NCI-H146 treated with DMSO at 0.1 percent for 48 hours (cell line): ENCODE data around the gene ADCY1.

ENCODE experiments used
- DNase-seq: peaks from one replicate; lab custom pipeline; 2025; ENCODE audit not compliant: unreplicated experiment; lab: John Stamatoyannopoulos, UW

ADCY1 gene

DNA sequence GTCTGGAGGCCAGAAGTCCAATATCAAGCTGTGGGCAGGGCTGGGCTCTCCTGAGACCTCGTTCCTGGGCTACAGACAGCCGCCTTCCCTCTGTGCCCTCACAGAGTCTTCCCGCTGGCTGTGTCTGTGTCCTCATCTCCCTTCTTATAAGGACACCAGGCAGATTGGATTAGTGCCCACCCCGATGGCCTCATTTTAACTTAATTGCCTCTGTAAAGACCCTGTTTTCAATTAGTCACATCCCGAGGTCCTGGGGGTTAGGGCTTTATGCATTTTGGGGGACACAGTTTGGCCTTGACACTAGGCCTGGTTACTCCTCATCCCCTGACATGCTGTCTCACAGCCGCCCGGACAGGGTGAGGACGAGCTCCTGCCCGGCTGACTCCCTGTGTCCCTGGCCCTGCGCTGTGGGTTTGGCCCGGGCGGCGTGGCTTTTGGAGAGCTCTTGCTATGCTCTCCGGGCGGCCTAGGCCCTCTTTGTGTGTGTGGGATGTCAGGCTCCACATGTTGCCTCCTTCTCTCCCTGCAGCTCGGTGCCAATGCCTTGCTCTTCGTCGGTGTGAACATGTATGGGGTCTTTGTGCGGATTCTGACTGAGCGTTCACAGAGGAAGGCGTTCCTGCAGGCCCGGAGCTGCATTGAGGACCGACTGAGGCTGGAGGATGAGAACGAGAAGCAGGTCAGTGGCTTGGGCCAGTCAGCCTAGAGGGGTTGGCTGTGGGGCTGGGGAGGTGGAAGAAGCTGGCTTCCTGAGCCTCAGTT, 18.2 kb downstream of the ADCY1 start:
- no peak for DNase-seq

GRCh38 chr7:45593121-45593541, 19.0 kb downstream of the ADCY1 start:
- DNase-seq, result no peak

- DNase-seq, result no peak
Observed at GRCh38 chr7:45593877-45594276, 19.7 kb downstream of the ADCY1 start.

DNA sequence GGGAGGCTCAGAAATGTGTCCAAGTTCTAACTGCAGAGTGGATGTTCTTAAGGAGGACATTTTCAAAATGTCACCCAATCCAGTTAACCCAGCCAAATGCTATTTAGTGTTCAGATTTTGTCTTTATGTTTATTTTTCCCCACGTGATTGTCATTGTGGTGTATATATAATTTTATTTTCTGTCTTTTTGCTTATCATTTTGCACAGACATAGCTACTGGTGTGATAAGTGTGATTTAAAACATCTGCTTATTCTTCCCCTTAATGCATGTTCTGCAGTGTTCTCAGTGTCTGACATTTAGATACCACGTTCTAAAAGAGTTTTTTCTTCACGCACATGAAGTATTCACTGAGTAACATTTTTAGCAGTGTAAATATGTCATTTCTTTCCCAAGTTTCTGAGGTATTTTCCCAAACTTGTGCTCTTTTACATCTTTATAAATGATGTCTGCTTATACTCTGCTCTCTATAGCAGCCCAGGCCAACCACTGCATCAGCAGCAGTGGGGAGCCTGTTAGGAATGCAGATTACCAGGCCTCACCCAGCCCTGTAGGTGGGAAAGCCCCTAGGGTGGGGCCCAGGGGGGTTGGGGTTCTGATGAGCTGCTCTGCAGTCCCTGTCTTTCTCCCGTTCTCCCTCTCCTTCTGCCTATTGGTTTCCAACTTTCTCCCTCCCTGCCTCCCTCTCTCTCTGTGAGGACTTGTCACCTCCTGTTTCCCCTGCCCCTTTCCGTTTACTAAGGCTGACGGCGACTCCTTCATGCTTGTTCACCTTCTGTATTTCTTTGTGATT, 20.8 kb downstream of the ADCY1 start:
- DNase-seq, result no peak

DNA sequence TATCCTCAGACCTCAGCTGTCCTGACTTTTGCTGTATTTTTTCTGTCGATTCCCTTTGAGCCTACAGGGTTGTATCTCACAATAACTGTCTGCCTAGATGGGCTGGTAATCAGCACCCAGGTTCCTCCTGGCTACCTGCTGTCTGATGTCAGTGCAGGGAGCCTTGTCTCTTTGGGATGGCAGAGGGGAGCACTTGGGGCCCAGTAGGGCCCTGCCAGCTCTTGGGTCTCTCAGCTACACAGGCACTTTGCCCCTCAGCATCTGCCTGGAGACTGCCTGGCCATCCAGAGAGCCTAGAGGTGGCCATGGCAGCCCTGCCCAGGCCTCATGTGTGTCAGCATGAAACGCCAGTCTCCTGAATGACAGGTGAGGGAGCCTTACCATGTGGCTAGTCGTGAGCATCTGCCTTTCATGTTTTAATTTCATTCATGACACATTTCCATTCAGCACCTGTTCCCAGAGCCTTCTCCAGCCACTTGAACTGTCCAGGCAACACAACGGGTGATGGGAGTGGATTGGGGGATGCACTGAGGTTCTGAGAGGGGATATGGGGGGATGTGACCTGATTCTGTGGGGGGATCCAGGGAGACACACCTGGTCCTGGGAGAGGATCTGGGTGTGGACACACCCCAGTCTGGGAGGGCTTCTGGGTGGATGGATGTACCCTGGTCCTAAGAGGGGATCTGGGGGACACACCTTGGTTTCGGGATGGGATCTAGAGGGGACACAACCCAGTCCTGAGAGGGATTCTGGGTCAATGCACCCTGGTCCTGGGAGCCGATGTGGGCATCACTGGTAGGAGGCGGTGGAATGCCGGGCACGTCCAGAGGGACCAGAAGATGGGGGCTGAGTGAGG, 21.9 kb downstream of the ADCY1 start:
- no peak for DNase-seq

DNA sequence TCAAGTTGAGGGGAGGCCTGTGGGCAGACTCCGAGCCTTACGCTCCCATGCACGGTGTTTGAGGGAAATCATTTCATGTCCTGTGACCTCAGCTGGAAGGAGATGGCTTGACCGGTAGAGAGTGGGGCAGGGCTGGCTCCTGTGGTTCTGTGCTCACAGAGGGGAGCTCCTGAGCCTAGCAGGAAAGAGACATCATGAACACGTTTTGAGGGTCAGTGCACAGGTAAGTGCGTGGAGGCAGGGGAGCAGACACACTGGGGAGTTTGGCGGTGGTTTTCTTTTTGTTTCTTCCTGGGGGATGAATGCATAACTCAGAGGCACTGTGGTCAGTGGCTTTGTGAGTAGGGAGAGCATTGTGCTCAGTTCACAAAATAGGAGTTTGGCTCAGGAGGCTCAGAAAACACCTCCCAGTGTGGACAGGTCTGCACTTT, 22.5 kb downstream of the ADCY1 start:
- no peak for DNase-seq

DNA sequence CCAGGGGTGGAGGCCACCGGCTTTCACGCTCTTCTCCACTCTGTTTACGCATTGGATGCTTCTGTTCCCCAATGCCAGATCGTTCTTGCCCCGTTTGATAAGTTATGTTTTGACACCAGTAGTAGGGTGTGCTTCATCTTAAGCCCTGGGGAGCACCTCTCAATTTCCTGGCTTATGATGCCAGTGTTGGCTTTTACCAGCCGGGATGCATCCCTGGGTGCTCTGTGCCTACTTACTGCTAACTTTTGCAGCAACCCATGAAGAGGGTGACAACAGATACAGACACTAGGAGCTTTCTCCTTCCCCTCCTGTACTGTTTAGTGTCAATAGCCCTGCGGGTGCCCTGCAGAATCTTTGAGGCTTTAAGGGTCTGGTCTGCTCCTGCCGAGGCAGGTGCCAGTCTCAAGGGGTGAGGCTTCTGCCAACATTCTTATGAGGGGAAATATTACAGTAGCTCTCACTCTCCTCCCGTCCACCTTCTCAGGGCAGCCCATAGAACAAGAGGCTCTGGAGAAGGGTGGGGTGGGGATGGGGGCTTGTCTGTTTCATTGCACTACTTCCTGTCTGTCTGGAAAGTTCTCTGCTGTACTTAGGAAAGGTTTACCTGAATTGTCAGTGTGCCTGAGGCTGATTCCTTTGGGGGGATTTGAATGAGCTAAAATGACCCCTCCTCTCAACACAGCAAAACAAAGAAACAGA, 23.3 kb downstream of the ADCY1 start:
- DNase-seq, result no peak

DNA sequence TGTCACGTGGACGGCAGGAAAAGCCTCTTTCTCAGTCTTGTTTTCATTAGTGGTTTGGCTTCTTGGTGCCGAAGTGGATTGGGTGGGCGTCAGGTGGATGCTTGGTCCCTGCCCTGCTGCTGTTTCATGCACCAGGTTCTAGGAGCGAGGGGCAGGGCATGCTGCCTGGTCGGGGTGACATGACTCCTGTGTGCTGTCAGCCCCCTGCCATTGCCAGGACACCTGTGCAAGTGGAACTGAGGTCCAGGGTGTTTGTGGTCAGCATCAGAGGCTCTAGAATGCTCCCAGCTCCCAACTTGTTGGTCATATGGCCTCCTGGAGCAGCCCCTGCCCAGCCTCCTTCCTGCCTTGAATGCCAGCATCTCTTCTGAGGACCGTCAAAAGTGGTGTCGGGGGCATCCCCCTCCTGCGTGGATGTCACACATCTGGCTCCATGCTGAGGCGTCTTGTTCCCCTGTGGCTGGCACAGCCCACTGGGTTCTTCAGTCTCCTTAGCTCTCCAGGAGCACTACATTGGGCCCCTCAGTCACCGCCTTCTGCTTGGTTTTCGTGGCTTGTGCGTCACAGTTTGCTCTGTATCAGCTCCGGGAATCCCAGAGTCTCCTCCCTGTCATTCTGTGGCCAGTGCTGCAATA, 24.8 kb downstream of the ADCY1 start:
- DNase-seq, result no peak

GRCh38 chr7:45599851-45600706, 25.9 kb downstream of the ADCY1 start:
- DNase-seq, result no peak

- no peak for DNase-seq
Observed at GRCh38 chr7:45601094-45601493, 26.9 kb downstream of the ADCY1 start.

GRCh38 chr7:45601816-45602540, 27.8 kb downstream of the ADCY1 start:
- DNase-seq, result no peak

DNA sequence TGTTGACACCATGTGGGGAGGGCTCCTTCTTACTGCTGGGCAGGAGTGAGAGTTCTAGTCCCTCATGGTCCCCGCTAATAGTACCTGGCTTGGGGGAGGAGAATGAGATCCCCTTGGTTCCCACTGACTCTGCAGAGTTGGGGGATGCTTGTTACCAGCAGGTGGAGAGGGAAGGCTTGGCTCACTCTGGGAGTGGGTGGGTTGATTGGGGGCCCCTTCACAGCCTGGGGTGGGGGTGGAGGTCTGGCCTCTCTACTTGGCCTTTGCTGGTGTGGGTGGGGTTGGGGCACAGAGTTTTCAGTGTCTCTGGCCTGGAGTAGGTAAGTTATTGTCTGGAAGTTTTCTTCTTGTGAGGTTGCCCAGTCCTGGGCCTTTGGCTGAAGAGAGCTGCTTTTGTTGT, 31.9 kb downstream of the ADCY1 start:
- no peak for DNase-seq

DNA sequence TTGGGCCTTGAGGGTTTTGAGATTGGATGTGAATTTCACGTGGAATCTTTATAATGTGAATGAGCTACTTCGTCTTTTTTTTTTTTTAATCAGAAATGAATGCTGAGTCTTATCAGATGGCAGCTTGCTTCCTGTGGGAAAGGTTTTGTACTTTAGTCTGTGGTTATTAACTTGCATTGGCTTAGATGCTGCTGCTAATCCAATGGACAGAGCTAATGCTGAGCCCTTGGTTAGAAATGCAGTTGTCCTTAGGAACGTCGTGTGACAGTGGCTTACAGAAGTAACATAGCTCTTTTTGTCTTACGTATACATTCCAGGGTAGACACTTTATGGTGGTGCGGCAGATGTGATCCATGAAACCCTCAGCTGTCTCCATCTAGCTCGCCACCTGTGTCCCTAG, 32.8 kb downstream of the ADCY1 start:
- DNase-seq, result no peak

- DNase-seq, result no peak
Observed at GRCh38 chr7:45609180-45609579, 35.0 kb downstream of the ADCY1 start.

- no peak for DNase-seq
Observed at GRCh38 chr7:45610019-45610418, 35.9 kb downstream of the ADCY1 start.

DNA sequence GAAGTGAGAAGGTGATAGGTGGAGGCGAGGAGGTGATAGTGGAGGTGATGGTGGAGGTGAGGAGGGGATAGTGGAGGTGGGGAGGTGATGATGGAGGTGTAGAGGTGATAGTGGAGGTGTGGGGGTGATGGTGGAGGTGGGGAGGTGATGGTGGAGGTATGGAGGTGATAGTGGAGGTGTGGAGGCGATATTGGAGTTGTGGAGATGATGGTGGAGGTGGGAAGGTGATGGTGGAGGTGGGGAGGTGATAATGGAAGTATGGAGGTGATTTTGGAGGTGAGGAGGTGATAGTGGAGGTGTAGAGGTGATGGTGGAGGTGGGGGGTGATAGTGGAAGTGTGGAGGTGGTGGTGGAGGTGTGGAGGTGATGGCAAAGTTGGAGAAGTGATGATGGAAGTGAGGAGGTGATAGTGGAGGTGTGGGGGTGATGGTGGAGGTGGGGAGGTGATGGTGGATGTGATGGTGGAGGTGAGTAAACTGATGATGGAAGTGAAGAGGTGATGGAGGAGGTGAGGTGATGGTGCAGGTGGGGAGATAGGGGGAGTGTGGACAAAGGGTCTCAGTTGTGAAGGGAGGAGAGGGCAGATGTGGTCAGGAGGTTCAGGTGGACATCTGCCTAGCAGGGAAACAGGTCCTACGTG, 36.6 kb downstream of the ADCY1 start:
- no peak for DNase-seq

DNA sequence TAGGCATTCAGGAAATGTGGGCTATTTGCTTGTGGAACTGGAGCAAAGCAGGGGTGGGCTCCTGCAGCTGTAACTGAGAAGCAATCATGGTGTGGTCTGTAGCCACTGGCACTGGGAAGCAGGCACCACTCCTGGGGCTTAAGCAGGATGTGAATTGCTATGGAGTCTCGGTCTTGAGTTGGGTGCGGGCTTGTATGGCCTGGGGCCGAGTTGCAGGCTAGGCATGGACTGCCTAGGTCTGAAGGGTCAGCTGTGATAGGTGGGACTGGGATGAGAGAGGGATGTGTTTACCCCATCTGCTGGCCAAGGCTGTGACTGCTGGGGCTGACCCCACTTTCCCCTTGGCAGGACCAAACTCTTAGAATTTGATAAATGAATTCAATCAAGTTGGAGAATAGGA, 43.0 kb downstream of the ADCY1 start:
- DNase-seq, result no peak

DNA sequence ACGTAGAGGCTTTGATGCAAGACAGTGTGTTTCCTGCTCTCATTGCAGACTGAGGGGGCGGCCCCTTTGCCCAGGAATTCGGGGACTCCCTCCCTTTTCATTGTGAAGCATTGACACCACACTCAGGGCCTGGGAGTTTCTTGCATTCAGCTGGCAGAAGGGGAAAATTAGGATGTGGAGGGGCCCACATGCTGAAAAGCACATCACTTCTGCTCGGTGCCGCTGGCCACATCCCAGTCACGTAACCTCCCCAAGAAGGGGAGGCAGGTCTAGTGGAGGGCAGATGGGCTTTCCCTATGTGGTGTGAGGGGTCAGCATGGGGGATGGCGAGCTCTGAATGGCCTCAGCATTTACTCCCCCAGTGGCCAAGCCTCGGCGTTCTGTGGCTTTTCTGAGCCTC, 47.9 kb downstream of the ADCY1 start:
- DNase-seq, result no peak
